B cell (primary cell): Measurements from ENCODE around the gene TCFL5.

ENCODE experiments used
- EZH2 ChIP-seq: IDR thresholded peaks from 2 replicates; pipeline ENCODE4 v1.6.1; 2012; ENCODE audit warnings: borderline replicate concordance, low read depth, mild to moderate bottlenecking, moderate library complexity, low read length; ENCODE audit not compliant: insufficient read depth, poor library complexity, severe bottlenecking
- TF ChIP-seq, protein P1 (sequence below): fragments of 200-600 bp; IDR thresholded peaks from one replicate; pipeline ENCODE4 v1.8.0; 2022; ENCODE audit warnings: antibody characterized with exemption, mild to moderate bottlenecking

DNA sequence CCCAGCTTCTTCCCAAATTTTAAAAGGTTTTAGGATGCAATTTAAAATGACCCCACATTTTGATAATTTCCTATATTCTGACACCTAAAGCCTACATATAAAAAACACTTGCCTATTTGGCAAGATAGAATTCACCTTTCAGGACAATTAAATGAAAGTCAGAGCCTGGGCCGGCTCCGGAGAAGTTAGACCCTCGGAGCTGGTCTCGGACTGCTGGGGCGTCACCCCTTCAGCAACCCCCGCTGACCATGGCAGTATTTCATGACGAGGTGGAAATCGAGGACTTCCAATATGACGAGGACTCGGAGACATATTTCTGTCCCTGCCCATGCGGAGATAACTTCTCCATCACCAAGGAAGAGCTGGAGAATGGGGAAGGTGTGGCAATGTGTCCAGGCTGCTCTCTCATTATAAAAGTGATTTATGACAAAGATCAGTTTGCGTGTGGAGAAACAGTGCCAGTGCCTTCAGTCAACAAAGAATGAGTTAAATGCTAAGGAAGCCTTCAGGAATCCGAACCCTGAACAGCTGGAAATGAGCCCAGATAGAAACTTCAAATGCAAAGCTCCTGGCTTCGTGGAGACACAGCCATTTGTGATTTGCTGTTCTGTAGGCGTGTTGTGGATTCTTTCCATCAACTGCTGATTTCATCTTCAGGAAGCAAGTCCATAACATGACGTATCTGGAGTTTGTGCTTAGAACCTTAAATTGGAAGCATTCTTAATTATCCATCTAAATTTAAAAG, 16.0 kb downstream of the TCFL5 start:
- TF ChIP-seq, protein P1, sequence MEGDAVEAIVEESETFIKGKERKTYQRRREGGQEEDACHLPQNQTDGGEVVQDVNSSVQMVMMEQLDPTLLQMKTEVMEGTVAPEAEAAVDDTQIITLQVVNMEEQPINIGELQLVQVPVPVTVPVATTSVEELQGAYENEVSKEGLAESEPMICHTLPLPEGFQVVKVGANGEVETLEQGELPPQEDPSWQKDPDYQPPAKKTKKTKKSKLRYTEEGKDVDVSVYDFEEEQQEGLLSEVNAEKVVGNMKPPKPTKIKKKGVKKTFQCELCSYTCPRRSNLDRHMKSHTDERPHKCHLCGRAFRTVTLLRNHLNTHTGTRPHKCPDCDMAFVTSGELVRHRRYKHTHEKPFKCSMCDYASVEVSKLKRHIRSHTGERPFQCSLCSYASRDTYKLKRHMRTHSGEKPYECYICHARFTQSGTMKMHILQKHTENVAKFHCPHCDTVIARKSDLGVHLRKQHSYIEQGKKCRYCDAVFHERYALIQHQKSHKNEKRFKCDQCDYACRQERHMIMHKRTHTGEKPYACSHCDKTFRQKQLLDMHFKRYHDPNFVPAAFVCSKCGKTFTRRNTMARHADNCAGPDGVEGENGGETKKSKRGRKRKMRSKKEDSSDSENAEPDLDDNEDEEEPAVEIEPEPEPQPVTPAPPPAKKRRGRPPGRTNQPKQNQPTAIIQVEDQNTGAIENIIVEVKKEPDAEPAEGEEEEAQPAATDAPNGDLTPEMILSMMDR = no peak
- TF ChIP-seq EZH2 = no peak
